ENCODE measurements around the gene GTF2H2.
A peak's percentile ranks its signal among the peaks of the same experiment; 100 is the strongest.

Gene GTF2H2

DNA sequence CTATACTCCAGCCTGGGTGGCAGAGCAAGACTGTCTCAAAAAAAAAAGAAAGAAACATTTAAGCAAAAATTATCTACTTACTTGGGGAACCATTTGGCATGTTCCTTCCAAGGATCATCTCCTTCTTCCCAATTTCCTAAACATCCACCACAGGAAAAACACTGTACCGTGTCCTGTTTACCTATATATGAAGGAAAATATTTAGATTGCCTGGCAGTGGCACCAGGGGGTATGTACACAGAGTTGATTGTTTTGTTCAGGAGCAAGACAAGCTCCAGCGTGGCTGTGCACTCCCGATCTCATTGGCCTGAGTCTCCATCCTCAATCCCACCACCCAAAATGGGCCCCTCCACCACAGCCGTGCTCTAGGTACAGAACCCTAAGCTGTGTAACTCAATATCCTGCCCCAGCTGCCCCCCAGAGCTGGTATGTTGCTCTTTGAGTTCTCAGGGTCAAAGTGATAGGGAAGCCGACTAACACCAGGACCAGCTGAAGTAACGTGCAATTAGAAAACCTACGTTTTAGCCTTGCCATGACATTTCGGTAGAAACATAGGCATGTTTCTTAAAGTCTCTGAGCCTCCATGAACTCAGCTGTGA, 56.2 kb downstream of the GTF2H2 start:
- peak in 1 of 4 experiments; percentile 0 for DNase-seq

DNA sequence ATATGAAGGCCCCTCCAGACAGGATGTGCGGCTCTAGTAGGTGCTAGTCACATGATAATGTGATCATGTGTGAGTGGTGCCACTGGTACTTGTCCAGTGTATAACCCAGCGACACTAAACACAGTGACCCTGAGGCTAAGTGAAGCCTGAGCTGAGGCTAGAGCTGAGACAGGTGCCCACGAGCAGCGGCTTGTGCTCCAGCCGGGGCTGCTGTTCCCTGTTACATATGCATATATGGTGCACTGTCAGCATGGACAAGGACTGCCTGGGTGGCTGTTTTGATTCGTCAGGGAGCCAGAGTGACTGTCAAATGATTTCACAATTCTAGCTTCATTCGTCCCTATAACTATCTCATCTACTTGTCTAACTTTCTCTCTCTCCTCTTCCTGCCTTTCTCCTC, 60.5 kb downstream of the GTF2H2 start:
- peak in 1 of 4 experiments; percentile 0 for DNase-seq

Measured in suppressor macrophage (primary cell).